KMS-11 (cell line): Measurements from ENCODE around the gene THAP8.

Source experiments
- H2AFZ ChIP-seq: fragments of 200-600 bp; sonication (generic); 2 replicates; pipeline ENCODE4 v1.6.1; 2016; ENCODE audit warnings: antibody characterized with exemption, mixed run types, low read depth
- H3K27ac ChIP-seq: fragments of 200-600 bp; sonication (generic); 2 replicates; pipeline ENCODE4 v1.6.1; 2016; ENCODE audit warnings: mild to moderate bottlenecking, mixed run types
- H3K27me3 ChIP-seq: fragments of 200-600 bp; sonication (generic); 2 replicates; pipeline ENCODE4 v1.6.1; 2017; ENCODE audit warnings: mild to moderate bottlenecking, low read depth, mixed run types, moderate library complexity; ENCODE audit not compliant: insufficient read depth
- H3K36me3 ChIP-seq: fragments of 200-600 bp; sonication (generic); 2 replicates; pipeline ENCODE4 v1.6.1; 2017; ENCODE audit warnings: mild to moderate bottlenecking, mixed run types; ENCODE audit not compliant: insufficient read depth
- H3K4me1 ChIP-seq: fragments of 200-600 bp; sonication (generic); 2 replicates; pipeline ENCODE4 v1.6.1; 2016; ENCODE audit warnings: mild to moderate bottlenecking, low read depth, mixed run types; ENCODE audit not compliant: poor library complexity, severe bottlenecking
- H3K4me2 ChIP-seq: fragments of 200-600 bp; sonication (generic); 2 replicates; pipeline ENCODE4 v1.7.0; 2016; ENCODE audit warnings: mild to moderate bottlenecking, mixed run types
- H3K4me3 ChIP-seq: fragments of 200-600 bp; sonication (generic); IDR thresholded peaks from 2 replicates; pipeline ENCODE4 v1.6.1; 2017; ENCODE audit warnings: low read depth, low read length, mixed read lengths; ENCODE audit not compliant: insufficient read depth
- H3K79me2 ChIP-seq: fragments of 200-600 bp; sonication (generic); 2 replicates; pipeline ENCODE4 v1.6.1; 2016; ENCODE audit warnings: low read depth, mixed run types; ENCODE audit not compliant: insufficient read depth
- H3K9ac ChIP-seq: fragments of 200-600 bp; sonication (generic); 2 replicates; pipeline ENCODE4 v1.6.1; 2016; ENCODE audit warnings: mild to moderate bottlenecking, mixed run types
- H4K20me1 ChIP-seq: fragments of 200-600 bp; sonication (generic); 2 replicates; pipeline ENCODE4 v1.6.1; 2016; ENCODE audit warnings: mild to moderate bottlenecking, mixed run types; ENCODE audit not compliant: insufficient read depth
- TF ChIP-seq, protein P1 (sequence below): fragments of 200-600 bp; sonication (generic); conservative IDR thresholded peaks from 2 replicates; pipeline ENCODE4 v1.6.1; 2017; ENCODE audit warnings: low read depth, mild to moderate bottlenecking, antibody characterized with exemption, low read length, moderate library complexity, mixed read lengths

THAP8 gene

DNA sequence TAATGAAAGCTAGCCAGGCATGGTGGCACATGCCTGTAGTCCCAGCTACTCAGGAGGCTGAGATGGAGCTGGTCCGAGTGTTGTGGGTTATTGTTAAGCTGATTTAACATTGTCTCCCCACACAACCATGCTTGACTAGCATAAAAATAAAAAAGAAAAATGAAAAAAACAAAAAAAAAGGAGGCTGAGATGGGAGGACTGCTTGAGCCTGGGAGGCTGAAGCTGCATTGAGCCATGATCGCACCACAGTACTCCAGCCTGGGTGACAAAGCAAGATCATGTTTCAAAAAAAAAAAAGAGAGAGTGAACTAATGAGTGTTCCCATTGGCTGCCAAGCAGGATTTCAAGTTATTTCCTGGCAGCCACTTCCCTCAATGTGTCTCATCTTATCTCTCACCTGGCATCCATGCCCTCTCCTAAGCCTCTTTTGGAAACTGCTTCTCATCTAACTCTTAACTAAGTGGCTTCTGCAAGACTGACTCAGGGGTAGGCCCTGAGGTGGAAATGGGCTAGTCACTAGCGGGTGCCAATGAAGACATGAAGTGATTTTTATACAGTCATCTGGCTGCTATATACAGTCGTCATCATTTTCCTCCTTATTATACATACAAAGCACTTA lies 4.9 kb downstream of the THAP8 start:
- no peaks in the 10 kb centered on the region for H3K27me3 ChIP-seq
- H3K36me3 ChIP-seq, result no peaks in the 10 kb centered on the region
- H3K4me2 ChIP-seq, result no peak overlapping the region
- no peak overlapping the region for H3K4me3 ChIP-seq
- no peaks in the 10 kb centered on the region for H3K79me2 ChIP-seq
- no peaks in the 10 kb centered on the region for H4K20me1 ChIP-seq
- H3K4me1 ChIP-seq, result peaks cover 8% of the 10 kb centered on the region
- H2AFZ ChIP-seq, result no peak overlapping the region
- no peak overlapping the region for H3K9ac ChIP-seq
- TF ChIP-seq, protein P1, sequence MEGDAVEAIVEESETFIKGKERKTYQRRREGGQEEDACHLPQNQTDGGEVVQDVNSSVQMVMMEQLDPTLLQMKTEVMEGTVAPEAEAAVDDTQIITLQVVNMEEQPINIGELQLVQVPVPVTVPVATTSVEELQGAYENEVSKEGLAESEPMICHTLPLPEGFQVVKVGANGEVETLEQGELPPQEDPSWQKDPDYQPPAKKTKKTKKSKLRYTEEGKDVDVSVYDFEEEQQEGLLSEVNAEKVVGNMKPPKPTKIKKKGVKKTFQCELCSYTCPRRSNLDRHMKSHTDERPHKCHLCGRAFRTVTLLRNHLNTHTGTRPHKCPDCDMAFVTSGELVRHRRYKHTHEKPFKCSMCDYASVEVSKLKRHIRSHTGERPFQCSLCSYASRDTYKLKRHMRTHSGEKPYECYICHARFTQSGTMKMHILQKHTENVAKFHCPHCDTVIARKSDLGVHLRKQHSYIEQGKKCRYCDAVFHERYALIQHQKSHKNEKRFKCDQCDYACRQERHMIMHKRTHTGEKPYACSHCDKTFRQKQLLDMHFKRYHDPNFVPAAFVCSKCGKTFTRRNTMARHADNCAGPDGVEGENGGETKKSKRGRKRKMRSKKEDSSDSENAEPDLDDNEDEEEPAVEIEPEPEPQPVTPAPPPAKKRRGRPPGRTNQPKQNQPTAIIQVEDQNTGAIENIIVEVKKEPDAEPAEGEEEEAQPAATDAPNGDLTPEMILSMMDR, result no peak
- H3K27ac ChIP-seq, result no peak overlapping the region

DNA sequence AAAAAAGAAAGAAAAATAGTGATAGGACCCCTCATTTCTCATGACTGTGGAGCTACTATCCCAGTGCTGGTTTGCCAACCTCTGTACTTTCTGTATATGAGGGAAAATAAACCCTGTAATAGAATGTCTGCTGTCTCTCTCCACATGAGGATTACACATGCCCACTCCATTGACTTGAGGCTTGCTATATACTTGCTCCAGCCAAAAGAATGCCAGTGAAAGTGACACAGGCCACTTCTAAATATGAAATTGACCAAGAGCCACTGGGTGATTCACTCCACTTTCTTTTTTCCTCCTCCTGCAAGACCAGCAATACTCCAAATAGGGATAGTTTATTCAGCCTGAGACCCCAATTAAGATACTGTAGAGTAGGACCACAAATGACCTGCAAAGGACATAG lies 6.2 kb downstream of the THAP8 start:
- Histone ChIP-seq H3K9ac (no peak overlapping the region), H3K36me3 (no peaks in the 10 kb centered on the region), H3K4me1 (peaks cover 6% of the 10 kb centered on the region), H3K27ac (no peak overlapping the region), H3K4me3 (no peak overlapping the region), H2AFZ (no peak overlapping the region), H3K4me2 (no peak overlapping the region), H3K27me3 (no peaks in the 10 kb centered on the region), H3K79me2 (no peaks in the 10 kb centered on the region), H4K20me1 (no peaks in the 10 kb centered on the region)
- TF ChIP-seq, protein P1, result no peak

DNA sequence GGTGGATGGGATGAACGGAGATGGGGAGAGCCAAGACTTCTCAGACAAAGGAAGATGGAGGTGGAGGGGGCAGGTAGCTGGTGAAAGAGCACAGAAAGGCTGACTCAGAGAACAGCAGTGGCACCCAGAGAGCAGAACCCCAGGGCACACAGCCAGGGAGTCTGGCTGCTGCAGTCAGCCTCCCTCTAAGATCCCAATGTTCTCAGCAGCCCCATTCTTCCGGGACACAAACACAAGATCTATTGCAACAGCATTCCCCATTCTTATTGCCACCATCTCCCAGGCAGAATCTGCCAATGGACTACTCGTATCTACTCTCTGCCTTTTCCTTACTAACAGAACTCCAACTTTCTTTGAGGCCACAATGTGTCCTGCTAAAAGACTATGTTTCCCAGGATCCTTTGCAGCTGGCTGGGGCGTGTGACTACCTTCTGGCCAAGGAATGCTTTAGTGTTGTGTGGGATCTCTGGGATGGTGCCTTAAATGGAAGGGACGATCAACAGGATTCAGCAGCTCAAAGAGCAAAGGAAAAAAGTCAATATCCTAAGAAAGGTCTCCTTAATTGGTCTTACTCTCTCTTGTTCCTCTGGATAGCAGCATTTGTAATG lies 7.5 kb downstream of the THAP8 start:
- no peak overlapping the region for H3K27ac ChIP-seq
- TF ChIP-seq, protein P1, result no peak

DNA sequence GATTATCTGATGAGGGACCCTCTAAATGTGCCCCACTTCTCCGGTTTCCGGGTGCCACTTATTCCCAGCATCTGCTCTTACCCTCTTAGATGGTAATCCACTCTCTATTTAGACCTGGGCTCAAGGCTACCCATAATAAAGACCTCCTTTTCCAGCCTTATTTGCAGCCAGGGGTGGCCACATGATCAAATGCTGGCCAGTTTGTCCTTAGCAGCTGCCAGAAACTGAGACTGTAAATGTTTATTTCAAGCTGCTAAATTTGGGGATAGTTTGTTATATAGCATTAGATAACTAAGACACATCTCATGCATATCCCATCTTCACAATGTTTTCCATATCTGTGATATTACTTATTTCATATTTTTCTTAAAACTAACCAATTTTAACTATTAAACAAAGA lies 10.1 kb downstream of the THAP8 start:
- H4K20me1 ChIP-seq, result no peaks in the 10 kb centered on the region
- no peaks in the 10 kb centered on the region for H3K4me1 ChIP-seq
- H3K36me3 ChIP-seq, result no peaks in the 10 kb centered on the region
- no peak overlapping the region for H3K4me3 ChIP-seq
- H3K79me2 ChIP-seq, result no peaks in the 10 kb centered on the region
- H3K27ac ChIP-seq, result no peak overlapping the region
- TF ChIP-seq, protein P1, result no peak
- H3K9ac ChIP-seq, result no peak overlapping the region
- H3K27me3 ChIP-seq, result no peaks in the 10 kb centered on the region
- H3K4me2 ChIP-seq, result no peak overlapping the region
- H2AFZ ChIP-seq, result no peak overlapping the region

More for the DNA sequence above, 7.5 kb downstream of the THAP8 start:
- H4K20me1 ChIP-seq, result no peaks in the 10 kb centered on the region
- H3K4me2 ChIP-seq, result no peak overlapping the region
- H2AFZ ChIP-seq, result no peak overlapping the region
- no peak overlapping the region for H3K9ac ChIP-seq
- no peaks in the 10 kb centered on the region for H3K27me3 ChIP-seq
- H3K4me1 ChIP-seq, result no peaks in the 10 kb centered on the region
- no peaks in the 10 kb centered on the region for H3K36me3 ChIP-seq
- H3K79me2 ChIP-seq, result no peaks in the 10 kb centered on the region
- no peak overlapping the region for H3K4me3 ChIP-seq
